Keratinocyte (primary cell): ENCODE measurements around the gene MAB21L2. TPM values are rescaled to one million over a fixed set of nuclear protein-coding genes. Genes with fewer than 3 reads are reported as not detected.

Experiments used
- DNase-seq: peaks from one replicate; pipeline ENCODE4 v3.0.0-alpha.2; 2011; ENCODE audit warnings: low read depth, missing footprints, low spot score
- FAIRE-seq: peaks from 2 replicates; lab custom pipeline; 2011; peaks lifted over from hg19 to GRCh38; lab: Jason Lieb, UNC
- H2AFZ ChIP-seq: 2 replicates; pipeline ENCODE4 v1.6.0; 2012; ENCODE audit warnings: low read length, control low read depth, inconsistent platforms; ENCODE audit not compliant: control insufficient read depth
- H3K27ac ChIP-seq: 2 replicates; pipeline ENCODE4 v1.5.1; 2011; ENCODE audit warnings: low read length; ENCODE audit not compliant: control insufficient read depth, insufficient read depth
- H3K27me3 ChIP-seq: 3 replicates; pipeline ENCODE4 v1.6.0; 2011; ENCODE audit warnings: low read length; ENCODE audit not compliant: control insufficient read depth, insufficient read depth; ENCODE audit errors: extremely low read depth
- H3K36me3 ChIP-seq, 2 experiments: 2 replicates in 1 of 2; 3 replicates in 1 of 2; pipeline ENCODE4 v1.5.1; 2011; ENCODE audit warnings: low read length in 2 of 2, mild to moderate bottlenecking in 1 of 2; ENCODE audit not compliant: control insufficient read depth in 2 of 2, insufficient read depth in 2 of 2; ENCODE audit errors: extremely low read depth in 1 of 2
- H3K4me1 ChIP-seq: 3 replicates; pipeline ENCODE4 v1.5.1; 2011; ENCODE audit warnings: low read length; ENCODE audit not compliant: control insufficient read depth, insufficient read depth; ENCODE audit errors: extremely low read depth
- H3K4me2 ChIP-seq: 3 replicates; pipeline ENCODE4 v1.6.0; 2011; ENCODE audit warnings: low read depth, low read length; ENCODE audit not compliant: control insufficient read depth, insufficient read depth; ENCODE audit errors: extremely low read depth
- H3K4me3 ChIP-seq, 3 experiments: fragments of 200-600 bp in 1 of 3; sonication (generic) in 1 of 3; 2 replicates in 2 of 3; 3 replicates in 1 of 3; pipeline ENCODE4 v1.5.1; 2011 to 2016; ENCODE audit warnings: low read length in 3 of 3, mild to moderate bottlenecking in 3 of 3, control low read depth in 2 of 3, inconsistent platforms in 1 of 3, low read depth in 1 of 3, mixed read lengths in 1 of 3, mixed run types in 1 of 3, moderate library complexity in 1 of 3; ENCODE audit not compliant: control insufficient read depth in 2 of 3, insufficient read depth in 2 of 3; ENCODE audit errors: extremely low read depth in 1 of 3
- H3K79me2 ChIP-seq: 2 replicates; pipeline ENCODE4 v1.6.0; 2012; ENCODE audit warnings: low read length; ENCODE audit not compliant: control insufficient read depth, insufficient read depth
- H3K9ac ChIP-seq: 3 replicates; pipeline ENCODE4 v1.6.0; 2011; ENCODE audit warnings: low read length; ENCODE audit not compliant: control insufficient read depth, insufficient read depth; ENCODE audit errors: extremely low read depth
- H3K9me1 ChIP-seq: 3 replicates; pipeline ENCODE4 v1.6.0; 2011; ENCODE audit warnings: low read length; ENCODE audit not compliant: control insufficient read depth, insufficient read depth; ENCODE audit errors: extremely low read depth
- H3K9me3 ChIP-seq: 2 replicates; pipeline ENCODE4 v1.5.1; 2012; ENCODE audit warnings: low read depth, low read length; ENCODE audit not compliant: control insufficient read depth
- H4K20me1 ChIP-seq: 3 replicates; pipeline ENCODE4 v1.6.0; 2011; ENCODE audit warnings: low read length; ENCODE audit not compliant: control insufficient read depth, insufficient read depth; ENCODE audit errors: extremely low read depth
- EZH2 ChIP-seq: IDR thresholded peaks from one replicate; pipeline ENCODE4 v1.6.1; 2012; ENCODE audit warnings: inconsistent platforms, mild to moderate bottlenecking, low read length, moderate library complexity
- dilution Hi-C: fragments of 300-500 bp; cut with MboI; formaldehyde crosslinking; loops from one replicate; pipeline ENCODE4 v1.7.0; 2020; ENCODE audit warnings: low sequenced_read_pairs; ENCODE audit not compliant: extremely low pct_ligation_motif_present
- polyA plus RNA-seq, 5 experiments: library from polyadenylated mRNA; depleted of rRNA in 3 of 5; stranded (reverse) in 3 of 5; stranded (forward) in 1 of 5; unstranded in 1 of 5; fragments of >200 nt; gene quantifications; 1 replicate in 1 of 5; 2 replicates in 3 of 5; 3 replicates in 1 of 5; pipeline versions ENCODE4 v1.2.1 to v1.2.3, GENCODE V29; 2011 to 2012; ENCODE audit warnings: missing spikeins in 2 of 5, low read depth in 1 of 5, low replicate concordance in 1 of 5
- TF ChIP-seq, protein P1 (sequence below), 3 experiments: IDR thresholded peaks in 1 of 3; conservative IDR thresholded peaks in 1 of 3; optimal IDR thresholded peaks in 1 of 3; 2 replicates in 2 of 3; 3 replicates in 1 of 3; pipeline versions ENCODE3 to v1.5.1; 2011; ENCODE audit warnings: low read length in 3 of 3, mild to moderate bottlenecking in 3 of 3, moderate library complexity in 2 of 3, control low read depth in 1 of 3, inconsistent platforms in 1 of 3; ENCODE audit not compliant: insufficient read depth in 2 of 3; ENCODE audit errors: extremely low read depth in 1 of 3

The MAB21L2 gene
- polyA plus RNA-seq, 1 donor (not counting 4 experiments of a cell fraction or from before 2014, with no cell fraction given) = not detected

DNA sequence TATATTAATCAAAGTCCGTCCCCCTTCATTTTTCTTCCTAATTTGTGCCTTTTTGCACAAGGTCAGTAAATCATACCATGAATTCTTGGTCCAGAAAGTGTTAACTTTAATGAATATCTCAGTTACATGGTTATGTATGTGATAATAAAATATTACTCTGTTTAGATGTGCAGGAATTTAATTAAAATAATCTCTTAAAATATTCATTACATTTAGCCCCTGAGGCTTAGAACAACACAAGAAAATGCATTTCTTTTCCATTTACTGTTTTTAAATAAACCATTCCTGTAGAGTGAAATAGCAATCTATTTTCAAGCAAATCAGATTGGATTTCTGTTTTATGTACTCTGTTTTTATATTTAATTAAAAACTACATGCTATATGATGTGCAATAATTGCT is 17.6 kb downstream of the MAB21L2 start:
- Histone ChIP-seq H3K27me3 (no peaks in the 10 kb centered on the region), H3K9ac (no peak overlapping the region), H3K4me1 (no peaks in the 10 kb centered on the region), H2AFZ (no peak overlapping the region), H3K4me2 (no peak overlapping the region), H3K36me3 (no peaks in the 10 kb centered on the region), H4K20me1 (no peaks in the 10 kb centered on the region), H3K4me3 (no peak overlapping the region), H3K9me3 (no peaks in the 10 kb centered on the region), H3K27ac (no peak overlapping the region), H3K79me2 (no peaks in the 10 kb centered on the region), H3K9me1 (no peaks in the 10 kb centered on the region)
- TF ChIP-seq, protein P1, sequence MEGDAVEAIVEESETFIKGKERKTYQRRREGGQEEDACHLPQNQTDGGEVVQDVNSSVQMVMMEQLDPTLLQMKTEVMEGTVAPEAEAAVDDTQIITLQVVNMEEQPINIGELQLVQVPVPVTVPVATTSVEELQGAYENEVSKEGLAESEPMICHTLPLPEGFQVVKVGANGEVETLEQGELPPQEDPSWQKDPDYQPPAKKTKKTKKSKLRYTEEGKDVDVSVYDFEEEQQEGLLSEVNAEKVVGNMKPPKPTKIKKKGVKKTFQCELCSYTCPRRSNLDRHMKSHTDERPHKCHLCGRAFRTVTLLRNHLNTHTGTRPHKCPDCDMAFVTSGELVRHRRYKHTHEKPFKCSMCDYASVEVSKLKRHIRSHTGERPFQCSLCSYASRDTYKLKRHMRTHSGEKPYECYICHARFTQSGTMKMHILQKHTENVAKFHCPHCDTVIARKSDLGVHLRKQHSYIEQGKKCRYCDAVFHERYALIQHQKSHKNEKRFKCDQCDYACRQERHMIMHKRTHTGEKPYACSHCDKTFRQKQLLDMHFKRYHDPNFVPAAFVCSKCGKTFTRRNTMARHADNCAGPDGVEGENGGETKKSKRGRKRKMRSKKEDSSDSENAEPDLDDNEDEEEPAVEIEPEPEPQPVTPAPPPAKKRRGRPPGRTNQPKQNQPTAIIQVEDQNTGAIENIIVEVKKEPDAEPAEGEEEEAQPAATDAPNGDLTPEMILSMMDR (optimal IDR thresholded peaks at IDR 0.05 in 1 of 3, IDR thresholded peaks at IDR 0.05 in 1 of 3, conservative IDR thresholded peaks at IDR 0.05 in 1 of 3; ENCODE audit: extremely low read depth in 1 of 3, insufficient read depth in 2 of 3, low read length in 3 of 3) = no peak
- TF ChIP-seq EZH2 = no peak
- DNase-seq (no peak), FAIRE-seq (no peak)
- dilution Hi-C loops = no loop called here

DNA sequence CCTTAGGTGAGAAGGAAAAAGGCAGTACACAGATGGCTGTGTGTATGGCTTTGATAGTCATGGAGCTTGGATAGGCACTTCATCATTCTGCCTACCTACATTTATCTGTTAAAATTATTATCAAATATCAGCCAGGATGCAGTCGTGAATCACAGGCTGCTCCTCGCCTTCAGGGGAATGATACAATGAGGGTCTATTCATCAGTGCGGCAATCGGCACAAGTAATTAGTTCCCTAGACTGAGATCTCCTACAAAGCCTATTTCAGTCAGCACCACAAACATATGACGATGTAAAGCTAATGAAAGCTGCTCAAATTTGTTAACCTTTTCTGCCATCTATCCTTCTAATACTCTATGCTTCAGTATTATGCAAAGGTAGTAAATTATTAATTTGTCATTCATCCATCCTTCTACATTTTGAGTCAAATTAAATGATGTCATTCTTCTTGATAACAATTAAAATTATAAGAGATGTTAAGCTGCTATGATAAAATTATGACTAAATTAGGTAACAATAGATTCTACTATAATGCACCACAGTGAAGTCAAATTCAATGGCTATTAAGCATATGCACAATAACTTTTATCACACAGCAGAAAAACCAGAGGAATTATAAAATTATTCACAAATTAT is 19.0 kb downstream of the MAB21L2 start:
- Histone ChIP-seq H3K27me3 (no peaks in the 10 kb centered on the region), H3K4me1 (no peaks in the 10 kb centered on the region), H3K79me2 (no peaks in the 10 kb centered on the region), H3K9me1 (no peaks in the 10 kb centered on the region), H3K9ac (no peak overlapping the region), H2AFZ (no peak overlapping the region), H3K4me3 (no peak overlapping the region), H3K9me3 (no peaks in the 10 kb centered on the region), H4K20me1 (no peaks in the 10 kb centered on the region), H3K27ac (no peak overlapping the region), H3K4me2 (no peak overlapping the region), H3K36me3 (no peaks in the 10 kb centered on the region)
- dilution Hi-C loops = no loop called here
- TF ChIP-seq EZH2 = no peak
- TF ChIP-seq, protein P1 (optimal IDR thresholded peaks at IDR 0.05 in 1 of 3, IDR thresholded peaks at IDR 0.05 in 1 of 3, conservative IDR thresholded peaks at IDR 0.05 in 1 of 3; ENCODE audit: extremely low read depth in 1 of 3, insufficient read depth in 2 of 3, low read length in 3 of 3) = no peak
- FAIRE-seq (no peak), DNase-seq (no peak)
